ENCODE measurements around the gene TTC21A.

TTC21A gene

DNA sequence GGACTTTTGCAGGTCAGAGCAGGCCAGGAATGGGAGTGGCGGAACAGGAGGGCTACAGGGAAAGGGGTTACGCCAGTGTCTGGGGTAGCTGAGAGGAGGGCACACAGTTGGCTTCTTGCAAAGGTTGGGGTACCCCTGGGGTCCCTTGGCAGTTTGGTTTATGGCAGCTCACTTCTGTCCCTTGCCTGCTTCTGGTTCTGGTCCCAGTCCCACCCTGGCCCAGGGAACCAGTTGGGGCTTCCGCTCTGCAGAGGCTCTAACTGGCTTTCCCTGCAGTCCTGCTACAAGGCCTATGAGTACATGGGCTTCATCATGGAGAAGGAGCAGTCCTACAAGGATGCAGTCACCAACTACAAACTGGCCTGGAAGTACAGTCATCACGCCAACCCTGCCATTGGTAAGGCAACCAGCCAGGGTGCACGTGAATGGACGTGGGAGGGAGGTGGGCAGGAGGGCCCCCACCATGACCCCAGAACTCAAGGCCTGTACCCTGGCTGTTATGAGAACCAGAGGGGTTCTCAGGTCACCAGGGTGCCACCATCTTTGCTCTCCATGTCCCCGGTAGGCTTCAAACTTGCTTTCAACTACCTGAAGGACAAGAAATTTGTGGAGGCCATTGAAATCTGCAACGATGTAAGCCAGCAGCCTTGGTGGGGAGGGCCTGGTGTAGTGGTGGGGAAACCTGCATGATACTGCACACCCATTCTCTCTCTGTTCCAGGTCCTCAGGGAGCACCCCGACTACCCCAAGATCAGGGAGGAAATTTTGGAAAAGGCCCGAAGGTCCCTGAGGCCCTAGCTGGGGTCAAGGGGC lies 30.7 kb downstream of the TTC21A start:
- peak; percentile 58 for DNase-seq

DNA sequence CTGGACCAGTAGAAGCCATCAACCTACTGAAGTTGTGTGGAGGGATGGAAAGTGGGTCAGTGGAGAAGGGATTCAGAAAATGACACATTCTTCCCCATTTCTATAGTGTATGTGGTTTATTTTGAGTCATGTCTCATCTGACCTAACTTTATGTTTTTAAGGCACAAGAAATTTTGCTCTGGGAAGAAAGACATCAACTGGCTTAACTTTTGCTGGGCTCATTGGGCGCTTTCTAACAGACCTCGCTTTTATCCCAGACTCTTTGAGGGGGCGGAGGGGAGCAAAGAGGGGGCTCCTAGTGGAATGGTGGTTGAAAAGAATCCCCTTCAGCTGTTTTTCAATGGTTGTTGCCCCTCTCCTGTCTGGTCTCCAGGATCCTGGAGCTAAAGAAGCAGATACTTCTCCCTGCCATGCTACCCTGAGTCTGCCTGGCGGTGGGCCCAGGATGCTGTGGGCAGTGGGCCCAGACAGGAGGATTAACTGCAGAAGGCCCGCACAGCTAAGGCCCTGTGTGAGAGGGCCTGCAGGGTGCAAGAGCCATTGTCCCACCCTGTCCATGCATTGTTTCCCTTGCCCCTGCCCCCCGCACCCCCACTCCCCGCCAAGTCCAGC lies 31.4 kb downstream of the TTC21A start:
- DNase-seq = peak; percentile 52

DNA sequence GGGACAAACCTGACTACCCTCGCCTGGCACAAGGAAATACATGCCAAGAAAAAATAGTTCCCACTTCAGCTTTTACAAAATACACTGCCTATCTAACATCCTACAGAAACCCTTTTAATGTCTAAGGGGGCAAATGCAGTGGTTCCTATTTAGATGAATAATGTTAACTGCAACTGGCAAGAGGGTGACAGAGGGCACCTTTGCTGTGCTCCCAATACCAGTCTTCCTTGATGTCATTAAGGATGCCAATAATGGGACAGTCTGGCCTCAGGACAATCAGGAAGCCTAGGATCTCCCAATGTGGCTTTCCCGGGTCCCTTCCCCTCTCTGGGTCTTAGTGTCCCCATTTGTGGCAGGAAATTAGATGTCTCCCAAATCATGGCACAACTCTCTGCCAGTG lies 32.0 kb downstream of the TTC21A start:
- peak; percentile 50 for DNase-seq

- DNase-seq = peak; percentile 51
Measured at GRCh38 chr3:39140341-39140971, 33.0 kb downstream of the TTC21A start.

GRCh38 chr3:39141171-39141995 lies 33.9 kb downstream of the TTC21A start:
- peak; percentile 54 for DNase-seq

DNA sequence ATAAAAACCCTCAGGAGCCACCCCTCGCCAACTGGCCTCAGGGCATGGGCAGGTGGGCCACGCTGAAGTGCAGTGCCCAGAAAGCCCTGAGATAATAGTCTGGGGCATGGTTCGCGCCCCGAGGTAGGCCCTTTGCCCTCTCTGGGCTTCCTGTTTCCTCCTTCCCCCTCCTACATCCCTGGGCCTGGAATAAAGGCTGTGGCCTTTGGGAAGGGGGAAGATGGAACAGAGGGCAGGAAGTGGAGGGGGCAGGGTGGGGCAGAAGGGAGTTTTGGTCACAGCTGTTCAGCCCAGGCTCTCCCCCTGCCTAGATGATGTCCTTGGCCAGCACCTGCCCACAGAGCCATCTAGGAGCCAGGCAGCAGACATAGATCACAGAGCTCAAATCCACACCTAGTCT lies 34.6 kb downstream of the TTC21A start:
- peak; percentile 48 for DNase-seq

DNA sequence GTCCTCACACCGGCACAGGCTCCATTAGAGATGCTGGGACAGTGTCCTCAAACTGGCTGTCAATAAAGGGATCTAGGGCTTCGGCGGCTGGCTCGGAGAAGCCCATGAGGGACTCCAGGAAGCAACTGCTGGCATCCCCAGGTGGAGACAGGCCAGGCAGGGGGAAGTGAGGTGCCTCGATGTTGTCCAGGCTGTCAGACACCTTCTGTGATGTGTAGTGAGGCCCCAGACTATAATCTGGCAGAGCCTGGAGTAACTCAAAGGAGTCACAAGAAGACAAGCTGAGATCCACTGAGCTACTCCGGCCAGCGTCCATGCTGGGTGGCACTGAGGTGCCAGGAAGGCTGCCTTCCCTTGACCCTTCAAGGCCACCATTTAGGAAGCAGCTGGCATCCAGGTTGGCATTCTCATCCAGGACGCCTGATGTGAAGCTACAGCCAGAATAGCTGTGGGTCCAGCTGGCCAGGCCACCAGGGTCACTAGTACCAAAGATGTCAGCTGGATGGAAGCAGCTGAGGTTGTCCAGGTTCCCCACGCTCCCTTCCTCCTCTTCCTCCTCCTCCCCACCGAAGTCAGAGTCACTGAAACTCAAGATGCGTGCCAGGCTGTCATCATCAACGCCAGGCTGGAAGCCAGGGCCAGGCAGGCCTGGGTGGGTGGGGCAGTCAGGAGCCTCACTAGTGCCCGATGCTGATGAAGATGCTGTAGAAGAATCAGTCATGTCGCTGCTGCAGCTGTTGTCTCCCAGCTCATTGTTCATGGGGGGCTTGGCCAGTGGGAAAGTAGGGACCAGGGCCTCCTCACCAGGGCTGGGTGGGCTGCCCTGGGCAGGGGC lies 35.8 kb downstream of the TTC21A start:
- DNase-seq = peak; percentile 49

DNA sequence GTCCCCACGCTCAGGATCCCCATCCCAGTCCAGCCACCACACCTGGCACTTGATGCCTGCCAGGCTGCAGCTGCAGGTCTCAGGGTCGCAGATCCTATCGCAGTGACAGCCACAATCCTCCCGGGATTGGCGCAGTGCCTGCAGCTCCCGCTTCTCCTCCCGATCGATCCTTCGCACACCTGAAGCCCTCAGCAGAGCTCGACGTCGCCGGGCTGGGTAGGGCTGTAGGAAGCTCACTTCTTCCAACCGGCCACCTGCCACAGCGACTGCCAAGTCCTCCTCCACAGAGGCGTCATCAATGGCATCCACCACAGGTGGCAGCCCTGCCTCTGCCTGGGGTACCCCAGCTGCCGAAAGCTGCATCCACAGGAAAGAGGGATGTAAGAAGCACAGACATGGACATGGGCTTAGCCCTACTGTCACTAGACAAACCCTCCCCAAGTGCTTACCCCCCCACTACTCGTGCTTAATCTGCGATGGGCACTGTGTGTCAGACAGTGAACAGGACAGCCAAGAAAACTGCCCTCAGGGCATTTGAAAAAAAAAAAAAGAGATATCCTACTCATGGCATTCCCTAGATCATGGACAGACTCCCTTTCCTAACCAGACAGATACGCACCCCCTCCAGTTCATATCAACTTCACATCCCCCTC lies 36.7 kb downstream of the TTC21A start:
- DNase-seq = peak; percentile 50

DNA sequence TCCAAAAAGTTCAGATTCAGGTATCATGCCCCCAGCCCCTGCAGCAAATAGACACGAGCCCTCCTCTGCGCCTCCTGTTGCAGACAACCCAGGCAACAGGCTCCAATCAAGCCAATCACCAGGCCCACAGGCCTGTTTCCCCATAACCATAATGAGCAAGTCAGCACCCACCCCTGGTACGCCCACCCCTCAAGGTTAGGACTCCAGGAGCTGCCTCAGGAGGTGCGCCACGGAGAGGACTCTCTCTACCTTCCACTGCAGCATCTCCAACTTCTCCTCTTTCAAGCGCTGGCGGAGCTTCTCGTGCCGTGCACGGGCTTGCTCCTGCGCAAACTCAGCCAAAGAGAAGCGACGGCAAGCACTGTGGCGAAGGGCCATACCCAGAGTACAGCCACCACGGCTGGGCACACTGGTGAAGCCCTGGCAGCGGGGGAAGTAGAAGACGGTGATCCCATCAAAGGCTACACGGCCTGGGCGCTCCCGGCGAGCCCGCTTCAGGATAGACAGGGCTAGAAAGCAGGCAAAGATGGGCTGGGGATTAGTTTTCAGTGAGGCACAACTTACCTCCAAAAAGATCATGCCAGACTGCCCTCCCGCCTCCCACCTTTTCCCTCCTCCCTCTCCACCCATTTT lies 37.4 kb downstream of the TTC21A start:
- DNase-seq = peak; percentile 44

DNA sequence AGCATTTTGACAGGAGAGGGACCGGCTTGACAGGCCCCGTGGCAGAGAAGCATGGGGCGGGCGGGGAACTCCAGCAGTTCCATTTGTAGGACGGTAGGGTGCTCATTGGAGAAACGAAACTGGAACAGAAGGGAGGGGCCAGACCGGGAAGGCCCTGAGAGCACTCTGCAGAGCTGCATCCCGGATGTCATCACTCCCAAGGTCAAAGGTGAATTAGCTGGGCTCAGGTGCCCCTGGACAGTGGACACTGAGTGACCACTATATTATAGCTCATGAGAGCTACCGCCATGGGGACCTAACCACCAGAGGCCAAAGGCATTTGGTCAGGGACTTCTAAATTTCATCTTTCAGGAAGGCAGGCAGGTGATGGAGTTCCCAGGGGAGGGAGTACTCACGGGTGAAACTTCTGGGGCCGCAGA lies 38.6 kb downstream of the TTC21A start:
- peak; percentile 49 for DNase-seq

DNA sequence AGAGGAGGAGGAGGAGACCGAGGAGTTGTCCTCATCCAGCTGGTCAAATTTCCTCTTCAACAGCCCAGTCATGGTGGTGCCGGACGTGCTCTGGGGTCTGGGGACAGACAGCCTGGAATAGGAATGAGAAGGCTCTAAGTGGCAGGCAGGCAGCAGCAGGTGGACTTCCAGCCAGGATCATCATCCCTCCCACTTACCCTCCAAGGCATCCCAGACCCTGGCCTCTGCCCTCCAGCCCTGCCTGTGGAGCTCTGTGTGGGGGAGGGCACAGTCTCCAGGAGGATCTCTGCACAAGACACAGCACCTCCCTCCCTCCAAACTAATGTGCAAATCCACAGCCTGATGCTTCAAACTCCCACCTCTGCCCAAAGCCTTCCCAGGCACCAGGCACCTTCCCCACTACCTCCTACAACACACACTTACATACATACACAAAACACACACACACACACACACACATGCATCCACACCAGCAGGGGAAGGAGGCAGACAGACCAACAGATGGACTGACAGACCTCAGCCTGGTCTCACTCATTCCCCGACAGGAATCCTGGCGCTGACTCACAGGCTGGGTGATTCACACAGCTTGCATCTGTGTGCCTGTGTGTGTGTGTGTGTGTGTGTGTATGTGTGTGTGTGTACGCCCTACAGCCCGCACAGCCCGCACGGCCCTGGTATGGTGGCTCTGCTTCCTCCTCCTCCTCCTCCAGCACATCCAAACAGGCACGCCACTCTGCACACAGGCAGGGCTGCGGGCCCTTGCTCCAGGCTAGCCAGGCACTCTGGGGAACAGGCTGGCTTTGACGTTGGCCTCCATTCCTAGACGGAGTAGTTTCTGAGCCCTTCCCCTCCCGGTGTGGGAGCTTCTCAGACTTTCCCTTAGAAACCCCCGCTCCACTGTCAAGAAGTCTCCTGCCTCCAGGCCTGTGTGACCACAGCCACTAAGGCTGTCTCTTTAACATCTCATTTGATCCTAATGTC lies 39.4 kb downstream of the TTC21A start:
- DNase-seq = peak; percentile 81

- DNase-seq = peak; percentile 63
Measured at GRCh38 chr3:39147711-39148434, 40.4 kb downstream of the TTC21A start.

DNA sequence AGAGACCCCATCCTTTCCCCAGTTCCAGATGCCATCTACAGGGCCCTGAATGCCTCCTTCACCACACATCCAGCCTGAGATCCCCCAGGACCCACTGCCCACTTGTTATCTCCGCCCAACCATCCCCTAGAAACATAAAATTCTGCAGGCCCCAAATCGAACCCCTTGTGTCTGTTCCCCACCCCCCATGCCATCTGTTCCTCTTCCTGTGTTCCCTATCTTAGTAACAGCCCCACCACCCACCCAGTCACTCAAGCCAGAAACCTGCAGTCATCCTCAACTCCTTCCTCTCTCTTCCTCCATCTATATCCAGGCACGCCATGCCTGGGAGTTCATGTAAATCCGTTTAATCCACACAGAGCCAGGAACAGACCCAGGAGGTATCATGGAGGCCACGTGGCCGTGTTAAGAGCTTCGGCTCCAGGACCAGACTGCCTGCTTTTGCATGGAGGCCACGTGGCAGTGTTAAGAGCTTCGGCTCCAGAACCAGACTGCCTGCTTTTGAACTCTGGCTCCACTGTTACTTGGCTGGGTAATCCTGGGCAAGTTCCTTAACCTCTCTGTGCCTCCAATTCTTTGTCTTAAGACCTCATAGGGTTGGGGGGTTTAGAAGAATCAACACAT lies 41.1 kb downstream of the TTC21A start:
- DNase-seq = peak; percentile 55

GRCh38 chr3:39149059-39149455 lies 41.6 kb downstream of the TTC21A start:
- no peak for DNase-seq

GRCh38 chr3:39149498-39150147 lies 42.1 kb downstream of the TTC21A start:
- no peak for DNase-seq

DNA sequence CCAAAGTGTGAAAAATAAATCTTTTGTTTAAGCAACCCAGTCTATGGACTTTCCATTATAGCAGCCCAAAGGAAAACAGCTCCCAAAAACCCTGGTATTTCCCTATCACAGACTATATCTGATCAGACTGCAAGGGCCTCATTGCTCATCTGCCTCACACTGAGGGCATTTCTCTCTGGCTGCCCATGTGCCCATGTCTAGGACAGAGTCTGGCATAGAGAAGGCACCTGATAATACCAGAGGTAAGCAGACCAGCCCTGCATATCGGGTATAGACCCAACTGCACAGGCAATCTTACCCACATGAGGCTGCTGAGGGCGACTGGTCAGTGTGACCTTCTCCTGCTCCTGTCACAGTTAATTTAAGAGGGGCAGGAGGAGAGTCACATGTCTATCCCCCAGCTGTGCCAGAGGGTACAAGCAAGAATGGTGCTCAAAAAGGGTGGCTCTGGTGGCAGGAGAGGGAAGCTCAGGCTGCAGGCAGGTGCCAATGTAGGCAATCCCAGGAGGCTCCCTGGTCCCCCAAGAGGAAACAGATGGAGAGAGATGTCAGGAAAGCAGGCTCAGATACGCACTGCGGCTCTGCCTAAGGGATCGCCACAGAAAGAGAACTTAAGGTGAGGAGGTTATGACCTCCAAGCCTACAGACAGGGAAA lies 42.8 kb downstream of the TTC21A start:
- no peak for DNase-seq

DNA sequence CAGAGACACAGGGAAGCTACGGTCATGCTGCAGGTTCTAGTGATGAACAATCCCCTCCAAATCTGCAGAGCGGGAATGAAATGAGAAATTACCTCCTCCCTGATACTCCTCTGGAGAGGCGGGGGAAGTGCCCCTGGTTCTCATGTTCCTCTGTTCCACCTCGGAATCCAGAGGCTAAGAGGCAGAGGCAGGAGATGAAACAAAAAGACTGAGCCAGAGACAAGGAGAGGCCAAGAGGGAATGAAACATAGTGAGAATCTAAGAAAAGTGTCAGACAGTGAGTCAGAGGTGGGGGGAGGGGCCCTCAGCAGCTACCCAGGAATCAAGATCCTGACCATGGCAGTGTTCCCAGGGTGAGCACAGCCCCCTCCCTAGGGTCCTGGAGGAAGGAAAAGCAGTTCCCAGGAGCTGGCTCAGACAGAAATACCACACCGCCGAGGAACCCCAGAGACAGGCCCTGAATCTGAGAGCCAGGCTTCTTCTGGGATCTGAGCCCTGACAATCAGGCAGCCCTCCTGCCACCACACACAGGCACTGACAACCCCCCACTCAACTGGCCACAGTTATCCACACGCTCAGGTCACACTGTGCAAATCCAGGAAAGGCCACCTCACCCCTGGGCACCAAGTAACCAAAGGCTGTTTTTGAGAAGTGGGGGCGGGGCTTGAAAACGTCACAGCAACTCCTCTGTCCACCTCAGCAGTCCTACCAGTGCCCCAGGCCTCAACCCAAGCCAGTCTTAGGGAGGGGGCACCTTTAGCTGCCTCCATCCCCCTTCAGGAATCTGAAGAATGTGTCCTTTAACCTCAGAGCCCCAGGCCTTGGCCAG lies 43.5 kb downstream of the TTC21A start:
- peak; percentile 78 for DNase-seq

Data from activated CD8-positive, alpha-beta memory T cell treated with anti-CD3 and anti-CD28 coated beads, Interleukin-2, amount 50 U/mL, for 48 hours (primary cell).